A549 treated with dexamethasone at 1 μM for 4 hours (cell line): Measurements from ENCODE around the gene C1orf87. TPM values are rescaled to one million over a fixed set of nuclear protein-coding genes. Genes with fewer than 3 reads are reported as not detected.

ENCODE experiments used
- total RNA-seq: library from RNA; stranded (reverse); fragments of 200-300 nt; extraction: Qiagen RNA extraction; gene quantifications from 5 replicates; pipeline ENCODE4 v1.2.3, GENCODE V29; 2022

Gene C1orf87
- not detected in 5 replicates for total RNA-seq

DNA sequence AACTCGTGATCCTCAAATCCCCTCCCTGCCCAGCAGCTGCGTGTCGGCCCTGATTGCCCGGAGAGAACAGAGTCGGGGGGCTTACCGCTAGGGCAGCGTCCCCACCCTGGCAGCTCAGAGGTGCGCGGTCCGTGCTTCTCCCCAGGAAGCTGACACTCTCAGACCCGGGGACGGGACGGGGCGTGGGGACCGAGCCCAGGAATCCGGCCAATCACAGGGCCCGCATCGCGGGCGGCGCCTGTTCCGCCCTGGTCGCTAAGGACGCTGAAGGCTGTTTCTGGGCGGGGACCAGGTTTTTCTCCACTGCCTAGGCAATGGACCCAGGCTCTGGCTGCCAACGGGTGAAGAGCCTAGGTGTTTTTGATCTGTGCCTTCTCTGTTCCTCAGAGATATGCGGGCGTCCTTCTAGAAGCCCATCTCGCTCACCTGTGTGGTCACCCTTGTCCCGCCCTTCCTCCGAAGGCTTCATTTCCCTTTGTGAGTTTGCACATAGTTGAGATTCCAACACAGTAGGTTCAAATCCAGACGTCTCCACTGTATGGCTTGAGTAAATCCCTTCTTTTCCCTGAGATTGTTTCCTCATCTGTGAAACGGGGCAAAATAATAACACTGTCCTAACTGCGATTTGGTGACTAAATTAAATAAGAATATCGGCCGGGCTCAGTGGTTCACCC is at the start of gene C1orf87:
Gene C1orf87, minus strand, starts transcription at position 166 of the 674 bp plus-strand sequence. CDS start 1,127 bp downstream, outside the sequence.

Other genes starting within 250 kb of the C1orf87 start
- gene CYP2J2, start 147.0 kb downstream of the C1orf87 start, total RNA-seq: 0.07 to 0.15 TPM (median 0.10 TPM) in 4 of 5 replicates, not detected in the other